HepG2 (cell line): ENCODE measurements around the gene PRKCG.

Experiments used
- CEBPG ChIP-seq: IDR thresholded peaks from 2 replicates; pipeline ENCODE4 v1.6.1; 2016
- HMGA1 ChIP-seq: sonication (generic); formaldehyde crosslinking; conservative IDR thresholded peaks from 2 replicates; pipeline ENCODE4 v1.4.0; 2020; ENCODE audit warnings: missing genetic modification reagents
- HNF4A ChIP-seq: sonication (generic); formaldehyde crosslinking; IDR thresholded peaks from 2 replicates; pipeline ENCODE4 v1.4.0; 2020; ENCODE audit warnings: missing genetic modification reagents
- HOXA7 ChIP-seq: sonication (generic); formaldehyde crosslinking; IDR thresholded peaks from 2 replicates; pipeline ENCODE4 v1.8.1; 2022; ENCODE audit warnings: mild to moderate bottlenecking, missing genetic modification reagents, moderate library complexity
- MIXL1 ChIP-seq: IDR thresholded peaks from 2 replicates; pipeline ENCODE4 v1.6.1; 2016
- NR1H2 ChIP-seq: sonication (generic); formaldehyde crosslinking; IDR thresholded peaks from 2 replicates; pipeline ENCODE4 v1.8.1; 2022; ENCODE audit warnings: low read depth, missing genetic modification reagents, borderline replicate concordance
- NR2C2 ChIP-seq: sonication (generic); formaldehyde crosslinking; IDR thresholded peaks from 2 replicates; pipeline ENCODE4 v1.4.0; 2020; ENCODE audit warnings: missing genetic modification reagents, mild to moderate bottlenecking, moderate library complexity, borderline replicate concordance
- NR2F6 ChIP-seq, 2 experiments: IDR thresholded peaks; 2 replicates each; pipeline ENCODE4 v1.6.1; 2016; ENCODE audit warnings: antibody characterized with exemption in 1 of 2, mild to moderate bottlenecking in 1 of 2
- RBAK ChIP-seq: sonication (generic); formaldehyde crosslinking; IDR thresholded peaks from 2 replicates; pipeline ENCODE4 v1.5.1; 2020; ENCODE audit warnings: mild to moderate bottlenecking, missing genetic modification reagents
- SP5 ChIP-seq: IDR thresholded peaks from 2 replicates; pipeline ENCODE4 v1.6.1; 2016; ENCODE audit warnings: low read depth, borderline replicate concordance
- SRSF1 ChIP-seq: fragments of 200-400 bp; formaldehyde crosslinking; optimal IDR thresholded peaks from 2 replicates; pipeline ENCODE3; 2017; ENCODE audit warnings: mild to moderate bottlenecking, low read depth, low read length, moderate library complexity
- TGIF2 ChIP-seq: IDR thresholded peaks from 2 replicates; pipeline ENCODE4 v1.6.1; 2016; ENCODE audit warnings: control low read depth, missing compliant biosample characterization
- TF ChIP-seq, protein P1 (sequence below): sonication (generic); formaldehyde crosslinking; IDR thresholded peaks from 2 replicates; pipeline ENCODE4 v1.5.0; 2020; ENCODE audit warnings: mild to moderate bottlenecking, missing genetic modification reagents, moderate library complexity
- TF ChIP-seq, protein P2 (sequence below): sonication (generic); formaldehyde crosslinking; IDR thresholded peaks from 2 replicates; pipeline ENCODE4 v1.5.1; 2020; ENCODE audit warnings: mild to moderate bottlenecking, moderate library complexity, missing genetic modification reagents

DNA sequence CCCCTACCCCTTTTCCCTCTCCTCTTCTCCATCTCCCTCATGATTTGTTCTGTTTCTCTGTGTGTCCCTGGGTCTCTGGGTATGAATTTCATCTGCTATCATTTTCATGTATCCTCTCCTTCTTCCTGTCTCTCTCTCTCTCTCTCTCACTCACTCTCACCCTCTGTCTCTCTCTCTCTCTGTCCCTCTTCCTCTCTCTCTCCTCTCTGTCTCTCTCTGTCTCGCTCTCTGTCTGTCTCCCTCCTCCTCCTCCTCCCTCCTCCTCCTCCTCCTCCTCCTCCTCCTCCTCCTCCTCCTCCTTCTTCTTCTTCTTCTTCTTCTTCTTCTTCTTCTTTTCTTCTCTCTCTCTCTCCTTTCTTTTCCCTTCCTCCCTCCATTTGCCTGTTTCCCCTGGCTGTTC, 23.8 kb downstream of the PRKCG start:
- TF ChIP-seq CEBPG (CRISPR knock-in tag) (no peak), NR1H2 (CRISPR knock-in tag) (no peak), NR2C2 (no peak), TGIF2 (no peak), NR2F6 (IDR thresholded peaks at IDR 0.05) (no peak), NR2F6 (CRISPR knock-in tag; IDR thresholded peaks at IDR 0.05) (no peak), SP5 (CRISPR knock-in tag) (no peak), HNF4A (no peak), RBAK (no peak), HOXA7 (CRISPR knock-in tag) (no peak), MIXL1 (CRISPR knock-in tag) (no peak), HMGA1 (no peak), SRSF1 (no peak)
- TF ChIP-seq, protein P1, sequence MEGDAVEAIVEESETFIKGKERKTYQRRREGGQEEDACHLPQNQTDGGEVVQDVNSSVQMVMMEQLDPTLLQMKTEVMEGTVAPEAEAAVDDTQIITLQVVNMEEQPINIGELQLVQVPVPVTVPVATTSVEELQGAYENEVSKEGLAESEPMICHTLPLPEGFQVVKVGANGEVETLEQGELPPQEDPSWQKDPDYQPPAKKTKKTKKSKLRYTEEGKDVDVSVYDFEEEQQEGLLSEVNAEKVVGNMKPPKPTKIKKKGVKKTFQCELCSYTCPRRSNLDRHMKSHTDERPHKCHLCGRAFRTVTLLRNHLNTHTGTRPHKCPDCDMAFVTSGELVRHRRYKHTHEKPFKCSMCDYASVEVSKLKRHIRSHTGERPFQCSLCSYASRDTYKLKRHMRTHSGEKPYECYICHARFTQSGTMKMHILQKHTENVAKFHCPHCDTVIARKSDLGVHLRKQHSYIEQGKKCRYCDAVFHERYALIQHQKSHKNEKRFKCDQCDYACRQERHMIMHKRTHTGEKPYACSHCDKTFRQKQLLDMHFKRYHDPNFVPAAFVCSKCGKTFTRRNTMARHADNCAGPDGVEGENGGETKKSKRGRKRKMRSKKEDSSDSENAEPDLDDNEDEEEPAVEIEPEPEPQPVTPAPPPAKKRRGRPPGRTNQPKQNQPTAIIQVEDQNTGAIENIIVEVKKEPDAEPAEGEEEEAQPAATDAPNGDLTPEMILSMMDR (CRISPR knock-in tag), result no peak
- TF ChIP-seq, protein P2, sequence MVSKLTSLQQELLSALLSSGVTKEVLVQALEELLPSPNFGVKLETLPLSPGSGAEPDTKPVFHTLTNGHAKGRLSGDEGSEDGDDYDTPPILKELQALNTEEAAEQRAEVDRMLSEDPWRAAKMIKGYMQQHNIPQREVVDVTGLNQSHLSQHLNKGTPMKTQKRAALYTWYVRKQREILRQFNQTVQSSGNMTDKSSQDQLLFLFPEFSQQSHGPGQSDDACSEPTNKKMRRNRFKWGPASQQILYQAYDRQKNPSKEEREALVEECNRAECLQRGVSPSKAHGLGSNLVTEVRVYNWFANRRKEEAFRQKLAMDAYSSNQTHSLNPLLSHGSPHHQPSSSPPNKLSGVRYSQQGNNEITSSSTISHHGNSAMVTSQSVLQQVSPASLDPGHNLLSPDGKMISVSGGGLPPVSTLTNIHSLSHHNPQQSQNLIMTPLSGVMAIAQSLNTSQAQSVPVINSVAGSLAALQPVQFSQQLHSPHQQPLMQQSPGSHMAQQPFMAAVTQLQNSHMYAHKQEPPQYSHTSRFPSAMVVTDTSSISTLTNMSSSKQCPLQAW, result no peak
